ENCODE measurements around the gene RTKN. TPM values are rescaled to one million over a fixed set of nuclear protein-coding genes. Genes with fewer than 3 reads are reported as not detected.
A peak's percentile ranks its signal among the peaks of the same experiment; 100 is the strongest.

RTKN gene, protein sequence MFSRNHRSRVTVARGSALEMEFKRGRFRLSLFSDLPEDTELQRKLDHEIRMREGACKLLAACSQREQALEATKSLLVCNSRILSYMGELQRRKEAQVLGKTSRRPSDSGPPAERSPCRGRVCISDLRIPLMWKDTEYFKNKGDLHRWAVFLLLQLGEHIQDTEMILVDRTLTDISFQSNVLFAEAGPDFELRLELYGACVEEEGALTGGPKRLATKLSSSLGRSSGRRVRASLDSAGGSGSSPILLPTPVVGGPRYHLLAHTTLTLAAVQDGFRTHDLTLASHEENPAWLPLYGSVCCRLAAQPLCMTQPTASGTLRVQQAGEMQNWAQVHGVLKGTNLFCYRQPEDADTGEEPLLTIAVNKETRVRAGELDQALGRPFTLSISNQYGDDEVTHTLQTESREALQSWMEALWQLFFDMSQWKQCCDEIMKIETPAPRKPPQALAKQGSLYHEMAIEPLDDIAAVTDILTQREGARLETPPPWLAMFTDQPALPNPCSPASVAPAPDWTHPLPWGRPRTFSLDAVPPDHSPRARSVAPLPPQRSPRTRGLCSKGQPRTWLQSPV
- total RNA-seq (2016; rRNA removed; fragmentation: Illumina TruSeq; extraction: Trizol) (107 and 159 TPM in 2 replicates), polyA plus RNA-seq (2011; rRNA removed) (166 and 187 TPM in 2 replicates), polyA minus RNA-seq (2011; rRNA and poly(A)+ RNA removed; ENCODE audit: low replicate concordance) (14.0 and 202 TPM in 2 replicates), Bru-seq, nascent RNA (percentile 97 among the genes with signal in this experiment), BruChase-seq, experiment 1, labeled RNA remaining after a 6-hour chase (percentile 95 among the genes with signal in this experiment), BruChase-seq, experiment 2, labeled RNA remaining after a 2-hour chase (percentile 98 among the genes with signal in this experiment)
- 32.3 and 32.8 TPM in 2 replicates for total RNA-seq (2016; cell fraction: cytosol; rRNA removed; fragmentation: Illumina TruSeq; extraction: Trizol; ENCODE audit: low read depth)
- 92.8 and 167 TPM in 2 replicates for total RNA-seq (2016; cell fraction: insoluble cytoplasmic fraction; rRNA removed; fragmentation: Illumina TruSeq; extraction: Trizol)
- total RNA-seq (2016; cell fraction: membrane; rRNA removed; fragmentation: Illumina TruSeq; extraction: Trizol), result 71.3 and 83.2 TPM in 2 replicates
- 134 and 147 TPM in 2 replicates for total RNA-seq (2016; cell fraction: nucleus; rRNA removed; fragmentation: Illumina TruSeq; extraction: Trizol)
- polyA plus RNA-seq (2011; cell fraction: cytosol; rRNA removed), result 105 and 146 TPM in 2 replicates
- polyA plus RNA-seq (2011; cell fraction: nucleus; rRNA removed), result 693 and 745 TPM in 2 replicates
- polyA plus RNA-seq (2012), result 111 and 123 TPM in 2 replicates
- polyA plus RNA-seq (2016; cell fraction: cytosol; fragmentation: Illumina TruSeq; extraction: Trizol; ENCODE audit: low read depth), result 19.8 and 20.3 TPM in 2 replicates
- 106 and 117 TPM in 2 replicates for polyA plus RNA-seq (2016; cell fraction: insoluble cytoplasmic fraction; fragmentation: Illumina TruSeq; extraction: Trizol; ENCODE audit: low read depth)
- 48.0 and 54.9 TPM in 2 replicates for polyA plus RNA-seq (2016; cell fraction: membrane; fragmentation: Illumina TruSeq; extraction: Trizol; ENCODE audit: low read depth)
- 311 and 321 TPM in 2 replicates for polyA plus RNA-seq (2016; cell fraction: nucleus; fragmentation: Illumina TruSeq; extraction: Trizol; ENCODE audit: insufficient read depth, low read depth)
- polyA minus RNA-seq (2011; cell fraction: cytosol; rRNA and poly(A)+ RNA removed), result 51.2 and 66.4 TPM in 2 replicates
- 211 and 223 TPM in 2 replicates for polyA minus RNA-seq (2011; cell fraction: nucleus; rRNA and poly(A)+ RNA removed)
- long read RNA-seq, experiment 1, transcript RTKN-202 (12 exons, 2,142 nt), result major isoform, 49 of 79 reads
- long read RNA-seq, experiment 1, partial matches to known transcripts, result 8 of 79 reads
- long read RNA-seq, experiment 1, other reads (novel, unspliced or antisense), result 19 of 79 reads
- long read RNA-seq, experiment 2, transcript RTKN-210 (3 exons, 853 nt), result minor isoform, 6 of 347 reads
- long read RNA-seq, experiment 2, transcript RTKN-202 (12 exons, 2,142 nt), result major isoform, 178 of 347 reads
- long read RNA-seq, experiment 2, partial matches to known transcripts, result 70 of 347 reads
- long read RNA-seq, experiment 2, other reads (novel, unspliced or antisense), result 91 of 347 reads

DNA sequence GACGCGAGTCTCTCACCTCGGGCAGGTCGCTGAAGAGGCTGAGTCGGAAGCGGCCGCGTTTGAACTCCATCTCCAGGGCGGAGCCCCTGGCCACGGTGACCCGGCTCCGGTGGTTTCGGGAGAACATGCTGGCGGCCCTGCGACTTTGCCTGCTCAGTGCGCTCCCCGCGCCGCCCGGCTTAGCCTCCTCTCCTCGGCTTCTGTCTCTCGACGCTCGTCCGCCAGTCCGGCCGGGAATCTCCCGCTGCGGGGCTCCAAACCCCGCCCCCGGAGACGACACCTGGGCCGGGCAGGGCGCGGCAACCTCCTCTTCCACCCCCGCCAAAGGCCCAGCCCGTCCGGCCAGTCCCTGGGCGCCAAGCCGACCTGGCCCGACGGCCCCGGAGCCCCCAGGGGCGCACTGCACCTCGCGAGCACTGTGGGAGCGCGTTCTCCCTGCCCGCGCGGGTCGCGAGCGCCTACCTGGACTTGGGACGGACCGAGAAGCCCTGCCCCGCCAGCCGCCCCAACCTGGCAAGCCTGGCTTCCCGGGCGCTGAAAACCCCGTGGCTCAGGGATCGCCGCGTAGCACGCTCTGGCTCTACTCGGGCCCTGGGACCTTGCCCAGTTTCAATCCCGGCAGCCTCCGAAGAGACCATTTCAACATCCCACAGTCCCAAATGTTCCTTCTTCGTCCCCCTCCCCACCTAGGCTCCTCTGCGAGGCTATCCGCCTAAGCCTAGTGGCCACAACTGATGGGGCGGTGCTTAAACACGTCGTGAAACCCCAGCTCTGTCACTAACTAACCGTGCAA is at the start of gene RTKN:
RTKN (minus strand) TSS at position 248 of the 793 bp plus-strand sequence; CDS start at position 127, 121 bp downstream.
- FAIRE-seq (peak; percentile 90), ATAC-seq (peak; percentile 70), DNase-seq (ENCODE audit: low spot score) (peak; percentile 96)
- Histone ChIP-seq H4K20me1 (ENCODE audit: insufficient read depth, low read length) (peaks cover 34% of the 10 kb centered on the region), H3K9ac (ENCODE audit: insufficient read depth, low read depth, low read length) (peak within 1 kb of the TSS; percentile 91), H3K9me3 (ENCODE audit: low read length) (no peaks in the 10 kb centered on the region), H3K4me3 (replicated peaks in 1 of 3; ENCODE audit: insufficient read depth in 1 of 3, low read depth in 2 of 3, low read length in 3 of 3) (peak within 1 kb of the TSS; percentile 76 to 94 (median 93)), H3K4me1 (ENCODE audit: insufficient read depth, low read length) (peaks cover 68% of the 10 kb centered on the region), H3K36me3 (replicated peaks in 1 of 2; ENCODE audit: control insufficient read depth in 1 of 2, insufficient read depth in 2 of 2, low read length in 2 of 2) (peaks cover 14 to 28% of the 10 kb centered on the region in 2 experiments), H3K4me2 (ENCODE audit: low read depth, low read length) (peak within 1 kb of the TSS; percentile 95), H3K79me2 (ENCODE audit: insufficient read depth, low read length) (peaks cover 51% of the 10 kb centered on the region), H3K27ac (ENCODE audit: extremely low read length, insufficient read depth, low read length) (peak within 1 kb of the TSS; percentile 91), H2AFZ (ENCODE audit: low read length) (no peak within 1 kb of the TSS), H3K27me3 (ENCODE audit: control insufficient read depth in 1 of 2, insufficient read depth in 2 of 2, low read length in 2 of 2) (no peaks in the 10 kb centered on the region; a peak in 1 of 5 replicates)
- TSS peak; percentile 67 for BruUV-seq (replicated peaks)
- under 1% methylated on average over 51 of the region's 75 CpGs for WGBS (ENCODE audit: low lambda C conversion rate)
- POLR2A ChIA-PET, result interaction anchor here (0.9 to 11.6 kb wide), 20 partner anchors 12 to 264 kb away, joined by 3 to 342 read pairs (median 10); partner anchors contain the start of genes AUP1, C2orf81, CCDC142 and DQX1
- CTCF ChIA-PET (ENCODE audit: low intra/inter-chr PET ratio, low total read pairs), result no interaction called here
- intact Hi-C loops (cut with micrococcal nuclease; ENCODE audit: unreplicated experiment), result loop anchor here (1.0 to 2.0 kb wide), 2 partner anchors 17 to 59 kb away; no protein-coding TSS in a partner anchor
- in situ Hi-C loops (cut with HindIII; ENCODE audit: extremely low pct_ligation_motif_present, low pct_unique_long_range_greater_than_20kb), result no loop called here
- TF ChIP-seq HHEX (CRISPR knock-in tag; IDR thresholded peaks at IDR 0.05), result no peak
- TF ChIP-seq, protein P1, sequence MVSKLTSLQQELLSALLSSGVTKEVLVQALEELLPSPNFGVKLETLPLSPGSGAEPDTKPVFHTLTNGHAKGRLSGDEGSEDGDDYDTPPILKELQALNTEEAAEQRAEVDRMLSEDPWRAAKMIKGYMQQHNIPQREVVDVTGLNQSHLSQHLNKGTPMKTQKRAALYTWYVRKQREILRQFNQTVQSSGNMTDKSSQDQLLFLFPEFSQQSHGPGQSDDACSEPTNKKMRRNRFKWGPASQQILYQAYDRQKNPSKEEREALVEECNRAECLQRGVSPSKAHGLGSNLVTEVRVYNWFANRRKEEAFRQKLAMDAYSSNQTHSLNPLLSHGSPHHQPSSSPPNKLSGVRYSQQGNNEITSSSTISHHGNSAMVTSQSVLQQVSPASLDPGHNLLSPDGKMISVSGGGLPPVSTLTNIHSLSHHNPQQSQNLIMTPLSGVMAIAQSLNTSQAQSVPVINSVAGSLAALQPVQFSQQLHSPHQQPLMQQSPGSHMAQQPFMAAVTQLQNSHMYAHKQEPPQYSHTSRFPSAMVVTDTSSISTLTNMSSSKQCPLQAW (CRISPR knock-in tag; IDR thresholded peaks at IDR 0.05), result peak; percentile 97
- TF ChIP-seq ZNF883 (CRISPR knock-in tag; IDR thresholded peaks at IDR 0.05; ENCODE audit: not compliant biosample characterization), result peak; percentile 77
- TF ChIP-seq, protein P2, sequence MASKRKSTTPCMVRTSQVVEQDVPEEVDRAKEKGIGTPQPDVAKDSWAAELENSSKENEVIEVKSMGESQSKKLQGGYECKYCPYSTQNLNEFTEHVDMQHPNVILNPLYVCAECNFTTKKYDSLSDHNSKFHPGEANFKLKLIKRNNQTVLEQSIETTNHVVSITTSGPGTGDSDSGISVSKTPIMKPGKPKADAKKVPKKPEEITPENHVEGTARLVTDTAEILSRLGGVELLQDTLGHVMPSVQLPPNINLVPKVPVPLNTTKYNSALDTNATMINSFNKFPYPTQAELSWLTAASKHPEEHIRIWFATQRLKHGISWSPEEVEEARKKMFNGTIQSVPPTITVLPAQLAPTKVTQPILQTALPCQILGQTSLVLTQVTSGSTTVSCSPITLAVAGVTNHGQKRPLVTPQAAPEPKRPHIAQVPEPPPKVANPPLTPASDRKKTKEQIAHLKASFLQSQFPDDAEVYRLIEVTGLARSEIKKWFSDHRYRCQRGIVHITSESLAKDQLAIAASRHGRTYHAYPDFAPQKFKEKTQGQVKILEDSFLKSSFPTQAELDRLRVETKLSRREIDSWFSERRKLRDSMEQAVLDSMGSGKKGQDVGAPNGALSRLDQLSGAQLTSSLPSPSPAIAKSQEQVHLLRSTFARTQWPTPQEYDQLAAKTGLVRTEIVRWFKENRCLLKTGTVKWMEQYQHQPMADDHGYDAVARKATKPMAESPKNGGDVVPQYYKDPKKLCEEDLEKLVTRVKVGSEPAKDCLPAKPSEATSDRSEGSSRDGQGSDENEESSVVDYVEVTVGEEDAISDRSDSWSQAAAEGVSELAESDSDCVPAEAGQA (IDR thresholded peaks at IDR 0.05; ENCODE audit: low read depth), result peak; percentile 42; the same call in 1 of the 2 replicates
- TF ChIP-seq, protein P2 (CRISPR knock-in tag; IDR thresholded peaks at IDR 0.05; ENCODE audit: borderline replicate concordance), result peak; percentile 24
- TF ChIP-seq GATAD1 (CRISPR knock-in tag; IDR thresholded peaks at IDR 0.05), result peak; percentile 67
